HCT116 (cell line): ENCODE results near the gene P3H4.

Experiments used
- CEBPB ChIP-seq: IDR thresholded peaks from 2 replicates; pipeline ENCODE4 v1.6.1; 2012; ENCODE audit warnings: low read depth
- EZH2phosphoT487 ChIP-seq: fragments of 200-600 bp; IDR thresholded peaks from 2 replicates; pipeline ENCODE4 v1.6.1; 2018; ENCODE audit warnings: antibody characterized with exemption, borderline replicate concordance
- JUND ChIP-seq: IDR thresholded peaks from 2 replicates; pipeline ENCODE4 v1.6.1; 2012
- POLR2AphosphoS5 ChIP-seq: IDR thresholded peaks from 2 replicates; pipeline ENCODE4 v1.6.1; 2011; ENCODE audit warnings: mild to moderate bottlenecking, low read depth, low read length, moderate library complexity
- TCF7L2 ChIP-seq: IDR thresholded peaks from 2 replicates; pipeline ENCODE4 v1.7.0; 2011; ENCODE audit warnings: borderline replicate concordance, inconsistent platforms; ENCODE audit not compliant: insufficient read depth, insufficient read length; ENCODE audit errors: extremely low read depth
- YY1 ChIP-seq: IDR thresholded peaks from 2 replicates; pipeline ENCODE4 v1.6.1; 2011; ENCODE audit warnings: low read length, low read depth, moderate library complexity, mild to moderate bottlenecking; ENCODE audit not compliant: insufficient replicate concordance; ENCODE audit errors: extremely low read depth
- ZNF274 ChIP-seq: fragments of 200-500 bp; sonication (Bioruptor generic); IDR thresholded peaks from 2 replicates; pipeline ENCODE4 v1.6.1; 2014; ENCODE audit warnings: mild to moderate bottlenecking, low read depth, low read length, inconsistent platforms
- TF ChIP-seq, protein P1 (sequence below), 3 experiments: fragments of 200-600 bp in 1 of 3; sonication (generic) in 1 of 3; IDR thresholded peaks in 2 of 3; conservative IDR thresholded peaks in 1 of 3; 2 replicates each; pipeline ENCODE4 v1.5.1; 2012 to 2017; ENCODE audit warnings: low read depth in 2 of 3, low read length in 2 of 3, antibody characterized with exemption in 1 of 3, borderline replicate concordance in 1 of 3, control low read depth in 1 of 3, mild to moderate bottlenecking in 1 of 3, mixed read lengths in 1 of 3, mixed run types in 1 of 3, moderate library complexity in 1 of 3; ENCODE audit not compliant: insufficient read depth in 1 of 3
- TF ChIP-seq, protein P2 (sequence below): IDR thresholded peaks from 2 replicates; pipeline ENCODE4 v1.6.1; 2012
- TF ChIP-seq, protein P3 (sequence below): IDR thresholded peaks from 2 replicates; pipeline ENCODE4 v1.6.1; 2012
- TF ChIP-seq, protein P4 (sequence below): IDR thresholded peaks from 2 replicates; pipeline ENCODE4 v1.6.1; 2012; ENCODE audit warnings: low read depth

DNA sequence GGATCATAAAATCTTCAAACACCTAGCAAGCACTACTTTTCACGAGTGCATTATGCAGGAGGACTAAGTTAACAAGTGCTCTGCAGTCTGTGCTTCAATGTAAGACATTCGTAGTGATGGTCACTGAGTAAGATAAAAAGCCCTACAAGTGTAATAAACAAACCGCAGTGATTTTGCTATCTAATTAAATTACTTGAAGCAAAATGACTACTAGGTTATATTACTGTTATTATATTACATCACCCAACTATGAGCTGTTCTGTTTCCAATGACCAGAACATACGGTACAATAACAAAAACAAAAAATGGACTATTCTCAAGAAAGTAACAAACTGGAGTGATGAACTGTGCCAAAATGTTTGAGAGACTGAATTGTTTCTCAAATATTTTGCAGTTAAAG lies 37.0 kb upstream of the P3H4 start:
- TF ChIP-seq, protein P1, sequence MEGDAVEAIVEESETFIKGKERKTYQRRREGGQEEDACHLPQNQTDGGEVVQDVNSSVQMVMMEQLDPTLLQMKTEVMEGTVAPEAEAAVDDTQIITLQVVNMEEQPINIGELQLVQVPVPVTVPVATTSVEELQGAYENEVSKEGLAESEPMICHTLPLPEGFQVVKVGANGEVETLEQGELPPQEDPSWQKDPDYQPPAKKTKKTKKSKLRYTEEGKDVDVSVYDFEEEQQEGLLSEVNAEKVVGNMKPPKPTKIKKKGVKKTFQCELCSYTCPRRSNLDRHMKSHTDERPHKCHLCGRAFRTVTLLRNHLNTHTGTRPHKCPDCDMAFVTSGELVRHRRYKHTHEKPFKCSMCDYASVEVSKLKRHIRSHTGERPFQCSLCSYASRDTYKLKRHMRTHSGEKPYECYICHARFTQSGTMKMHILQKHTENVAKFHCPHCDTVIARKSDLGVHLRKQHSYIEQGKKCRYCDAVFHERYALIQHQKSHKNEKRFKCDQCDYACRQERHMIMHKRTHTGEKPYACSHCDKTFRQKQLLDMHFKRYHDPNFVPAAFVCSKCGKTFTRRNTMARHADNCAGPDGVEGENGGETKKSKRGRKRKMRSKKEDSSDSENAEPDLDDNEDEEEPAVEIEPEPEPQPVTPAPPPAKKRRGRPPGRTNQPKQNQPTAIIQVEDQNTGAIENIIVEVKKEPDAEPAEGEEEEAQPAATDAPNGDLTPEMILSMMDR (IDR thresholded peaks at IDR 0.05 in 2 of 3, conservative IDR thresholded peaks at IDR 0.05 in 1 of 3; ENCODE audit: borderline replicate concordance in 1 of 3, insufficient read depth in 1 of 3, low read depth in 2 of 3, low read length in 2 of 3) = no peak
- TF ChIP-seq CEBPB (no peak), JUND (no peak), ZNF274 (no peak), POLR2AphosphoS5 (no peak), YY1 (no peak), EZH2phosphoT487 (no peak), TCF7L2 (no peak)
- TF ChIP-seq, protein P2, sequence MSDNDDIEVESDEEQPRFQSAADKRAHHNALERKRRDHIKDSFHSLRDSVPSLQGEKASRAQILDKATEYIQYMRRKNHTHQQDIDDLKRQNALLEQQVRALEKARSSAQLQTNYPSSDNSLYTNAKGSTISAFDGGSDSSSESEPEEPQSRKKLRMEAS = no peak
- TF ChIP-seq, protein P3, sequence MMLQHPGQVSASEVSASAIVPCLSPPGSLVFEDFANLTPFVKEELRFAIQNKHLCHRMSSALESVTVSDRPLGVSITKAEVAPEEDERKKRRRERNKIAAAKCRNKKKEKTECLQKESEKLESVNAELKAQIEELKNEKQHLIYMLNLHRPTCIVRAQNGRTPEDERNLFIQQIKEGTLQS = no peak
- TF ChIP-seq, protein P4, sequence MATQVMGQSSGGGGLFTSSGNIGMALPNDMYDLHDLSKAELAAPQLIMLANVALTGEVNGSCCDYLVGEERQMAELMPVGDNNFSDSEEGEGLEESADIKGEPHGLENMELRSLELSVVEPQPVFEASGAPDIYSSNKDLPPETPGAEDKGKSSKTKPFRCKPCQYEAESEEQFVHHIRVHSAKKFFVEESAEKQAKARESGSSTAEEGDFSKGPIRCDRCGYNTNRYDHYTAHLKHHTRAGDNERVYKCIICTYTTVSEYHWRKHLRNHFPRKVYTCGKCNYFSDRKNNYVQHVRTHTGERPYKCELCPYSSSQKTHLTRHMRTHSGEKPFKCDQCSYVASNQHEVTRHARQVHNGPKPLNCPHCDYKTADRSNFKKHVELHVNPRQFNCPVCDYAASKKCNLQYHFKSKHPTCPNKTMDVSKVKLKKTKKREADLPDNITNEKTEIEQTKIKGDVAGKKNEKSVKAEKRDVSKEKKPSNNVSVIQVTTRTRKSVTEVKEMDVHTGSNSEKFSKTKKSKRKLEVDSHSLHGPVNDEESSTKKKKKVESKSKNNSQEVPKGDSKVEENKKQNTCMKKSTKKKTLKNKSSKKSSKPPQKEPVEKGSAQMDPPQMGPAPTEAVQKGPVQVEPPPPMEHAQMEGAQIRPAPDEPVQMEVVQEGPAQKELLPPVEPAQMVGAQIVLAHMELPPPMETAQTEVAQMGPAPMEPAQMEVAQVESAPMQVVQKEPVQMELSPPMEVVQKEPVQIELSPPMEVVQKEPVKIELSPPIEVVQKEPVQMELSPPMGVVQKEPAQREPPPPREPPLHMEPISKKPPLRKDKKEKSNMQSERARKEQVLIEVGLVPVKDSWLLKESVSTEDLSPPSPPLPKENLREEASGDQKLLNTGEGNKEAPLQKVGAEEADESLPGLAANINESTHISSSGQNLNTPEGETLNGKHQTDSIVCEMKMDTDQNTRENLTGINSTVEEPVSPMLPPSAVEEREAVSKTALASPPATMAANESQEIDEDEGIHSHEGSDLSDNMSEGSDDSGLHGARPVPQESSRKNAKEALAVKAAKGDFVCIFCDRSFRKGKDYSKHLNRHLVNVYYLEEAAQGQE = no peak
